Panc1 (cell line): ENCODE measurements around the gene KAZN.

ENCODE experiments used
- POLR2AphosphoS5 ChIP-seq: IDR thresholded peaks from 2 replicates; pipeline ENCODE4 v1.6.1; 2012; ENCODE audit warnings: mild to moderate bottlenecking, low read depth, low read length, moderate library complexity
- SIN3A ChIP-seq: IDR thresholded peaks from 2 replicates; pipeline ENCODE4 v1.6.1; 2012; ENCODE audit warnings: low read depth, mild to moderate bottlenecking, low read length, moderate library complexity, borderline replicate concordance; ENCODE audit not compliant: insufficient read depth
- TCF7L2 ChIP-seq: IDR thresholded peaks from 2 replicates; pipeline ENCODE4 v1.6.1; 2011; ENCODE audit warnings: mild to moderate bottlenecking, low read depth, low read length, inconsistent platforms
- TF ChIP-seq, protein P1 (sequence below): fragments of 450-650 bp; IDR thresholded peaks from 2 replicates; pipeline ENCODE4 v1.5.1; 2017; ENCODE audit warnings: mild to moderate bottlenecking
- TF ChIP-seq, protein P2 (sequence below), 2 experiments: IDR thresholded peaks; 2 replicates each; pipeline ENCODE4 v1.6.1; 2011 to 2012; ENCODE audit warnings: low read depth in 2 of 2, control low read depth in 1 of 2, low read length in 1 of 2, mild to moderate bottlenecking in 1 of 2, moderate library complexity in 1 of 2; ENCODE audit not compliant: insufficient read depth in 1 of 2

GRCh38 chr1:15099441-15100120, 501.1 kb downstream of the KAZN start:
- TF ChIP-seq POLR2AphosphoS5 (no peak), TCF7L2 (no peak), SIN3A (no peak)
- TF ChIP-seq, protein P1, sequence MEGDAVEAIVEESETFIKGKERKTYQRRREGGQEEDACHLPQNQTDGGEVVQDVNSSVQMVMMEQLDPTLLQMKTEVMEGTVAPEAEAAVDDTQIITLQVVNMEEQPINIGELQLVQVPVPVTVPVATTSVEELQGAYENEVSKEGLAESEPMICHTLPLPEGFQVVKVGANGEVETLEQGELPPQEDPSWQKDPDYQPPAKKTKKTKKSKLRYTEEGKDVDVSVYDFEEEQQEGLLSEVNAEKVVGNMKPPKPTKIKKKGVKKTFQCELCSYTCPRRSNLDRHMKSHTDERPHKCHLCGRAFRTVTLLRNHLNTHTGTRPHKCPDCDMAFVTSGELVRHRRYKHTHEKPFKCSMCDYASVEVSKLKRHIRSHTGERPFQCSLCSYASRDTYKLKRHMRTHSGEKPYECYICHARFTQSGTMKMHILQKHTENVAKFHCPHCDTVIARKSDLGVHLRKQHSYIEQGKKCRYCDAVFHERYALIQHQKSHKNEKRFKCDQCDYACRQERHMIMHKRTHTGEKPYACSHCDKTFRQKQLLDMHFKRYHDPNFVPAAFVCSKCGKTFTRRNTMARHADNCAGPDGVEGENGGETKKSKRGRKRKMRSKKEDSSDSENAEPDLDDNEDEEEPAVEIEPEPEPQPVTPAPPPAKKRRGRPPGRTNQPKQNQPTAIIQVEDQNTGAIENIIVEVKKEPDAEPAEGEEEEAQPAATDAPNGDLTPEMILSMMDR: no peak
- TF ChIP-seq, protein P2, sequence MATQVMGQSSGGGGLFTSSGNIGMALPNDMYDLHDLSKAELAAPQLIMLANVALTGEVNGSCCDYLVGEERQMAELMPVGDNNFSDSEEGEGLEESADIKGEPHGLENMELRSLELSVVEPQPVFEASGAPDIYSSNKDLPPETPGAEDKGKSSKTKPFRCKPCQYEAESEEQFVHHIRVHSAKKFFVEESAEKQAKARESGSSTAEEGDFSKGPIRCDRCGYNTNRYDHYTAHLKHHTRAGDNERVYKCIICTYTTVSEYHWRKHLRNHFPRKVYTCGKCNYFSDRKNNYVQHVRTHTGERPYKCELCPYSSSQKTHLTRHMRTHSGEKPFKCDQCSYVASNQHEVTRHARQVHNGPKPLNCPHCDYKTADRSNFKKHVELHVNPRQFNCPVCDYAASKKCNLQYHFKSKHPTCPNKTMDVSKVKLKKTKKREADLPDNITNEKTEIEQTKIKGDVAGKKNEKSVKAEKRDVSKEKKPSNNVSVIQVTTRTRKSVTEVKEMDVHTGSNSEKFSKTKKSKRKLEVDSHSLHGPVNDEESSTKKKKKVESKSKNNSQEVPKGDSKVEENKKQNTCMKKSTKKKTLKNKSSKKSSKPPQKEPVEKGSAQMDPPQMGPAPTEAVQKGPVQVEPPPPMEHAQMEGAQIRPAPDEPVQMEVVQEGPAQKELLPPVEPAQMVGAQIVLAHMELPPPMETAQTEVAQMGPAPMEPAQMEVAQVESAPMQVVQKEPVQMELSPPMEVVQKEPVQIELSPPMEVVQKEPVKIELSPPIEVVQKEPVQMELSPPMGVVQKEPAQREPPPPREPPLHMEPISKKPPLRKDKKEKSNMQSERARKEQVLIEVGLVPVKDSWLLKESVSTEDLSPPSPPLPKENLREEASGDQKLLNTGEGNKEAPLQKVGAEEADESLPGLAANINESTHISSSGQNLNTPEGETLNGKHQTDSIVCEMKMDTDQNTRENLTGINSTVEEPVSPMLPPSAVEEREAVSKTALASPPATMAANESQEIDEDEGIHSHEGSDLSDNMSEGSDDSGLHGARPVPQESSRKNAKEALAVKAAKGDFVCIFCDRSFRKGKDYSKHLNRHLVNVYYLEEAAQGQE (IDR thresholded peaks at IDR 0.05; ENCODE audit: insufficient read depth in 1 of 2, low read depth in 2 of 2, low read length in 1 of 2): no peak
